GM23338 (cell line): Measurements from ENCODE around the gene HRH3.
A peak's percentile ranks its signal among the peaks of the same experiment; 100 is the strongest.

ENCODE experiments used
- CREB1 ChIP-seq: fragments of 250-450 bp; sonication (Bioruptor Pico); IDR thresholded peaks from 2 replicates; pipeline ENCODE4 v1.5.0; 2020; ENCODE audit warnings: low read depth, mild to moderate bottlenecking, moderate library complexity
- EZH2 ChIP-seq: fragments of 200-600 bp; sonication (generic); IDR thresholded peaks from one replicate; pipeline ENCODE4 v1.8.0; 2017; ENCODE audit warnings: antibody characterized with exemption, mild to moderate bottlenecking, low read depth; ENCODE audit not compliant: unreplicated experiment
- EZH2phosphoT487 ChIP-seq: fragments of 200-600 bp; sonication (generic); IDR thresholded peaks from one replicate; pipeline ENCODE4 v1.8.1; 2018; ENCODE audit warnings: antibody characterized with exemption; ENCODE audit not compliant: unreplicated experiment
- JUNB ChIP-seq: IDR thresholded peaks from one replicate; pipeline ENCODE4 v1.6.1; 2016; ENCODE audit warnings: antibody characterized with exemption; ENCODE audit not compliant: unreplicated experiment
- POLR2AphosphoS5 ChIP-seq: IDR thresholded peaks from 2 replicates; pipeline ENCODE4 v1.6.1; 2016; ENCODE audit warnings: antibody characterized with exemption, low read depth
- STAT1 ChIP-seq: IDR thresholded peaks from one replicate; pipeline ENCODE4 v1.6.1; 2016; ENCODE audit warnings: antibody characterized with exemption; ENCODE audit not compliant: unreplicated experiment
- ZNF114 ChIP-seq: fragments of 250-450 bp; sonication (Bioruptor Pico); IDR thresholded peaks from 2 replicates; pipeline ENCODE4 v1.5.0; 2020; ENCODE audit warnings: mild to moderate bottlenecking, moderate library complexity
- ZNF331 ChIP-seq: fragments of 250-450 bp; sonication (Bioruptor Pico); IDR thresholded peaks from 2 replicates; pipeline ENCODE4 v1.5.0; 2020; ENCODE audit warnings: low read depth, mild to moderate bottlenecking, moderate library complexity
- ZNF462 ChIP-seq: fragments of 250-450 bp; sonication (Bioruptor Pico); IDR thresholded peaks from 2 replicates; pipeline ENCODE4 v1.5.0; 2020; ENCODE audit warnings: mild to moderate bottlenecking, moderate library complexity
- TF ChIP-seq, protein P1 (sequence below), 2 experiments: fragments of 200-600 bp in 1 of 2; sonication (generic) in 1 of 2; conservative IDR thresholded peaks; 2 replicates each; pipeline versions ENCODE4 v1.5.1 to v1.6.1; 2016 to 2017; ENCODE audit warnings: antibody characterized with exemption in 2 of 2, low read depth in 2 of 2, mild to moderate bottlenecking in 2 of 2, moderate library complexity in 1 of 2
- TF ChIP-seq, protein P2 (sequence below): IDR thresholded peaks from one replicate; pipeline ENCODE4 v1.6.1; 2018; ENCODE audit warnings: antibody characterized with exemption; ENCODE audit not compliant: unreplicated experiment
- TF ChIP-seq, protein P3 (sequence below): IDR thresholded peaks from 2 replicates; pipeline ENCODE4 v1.6.1; 2016; ENCODE audit warnings: antibody characterized with exemption

DNA sequence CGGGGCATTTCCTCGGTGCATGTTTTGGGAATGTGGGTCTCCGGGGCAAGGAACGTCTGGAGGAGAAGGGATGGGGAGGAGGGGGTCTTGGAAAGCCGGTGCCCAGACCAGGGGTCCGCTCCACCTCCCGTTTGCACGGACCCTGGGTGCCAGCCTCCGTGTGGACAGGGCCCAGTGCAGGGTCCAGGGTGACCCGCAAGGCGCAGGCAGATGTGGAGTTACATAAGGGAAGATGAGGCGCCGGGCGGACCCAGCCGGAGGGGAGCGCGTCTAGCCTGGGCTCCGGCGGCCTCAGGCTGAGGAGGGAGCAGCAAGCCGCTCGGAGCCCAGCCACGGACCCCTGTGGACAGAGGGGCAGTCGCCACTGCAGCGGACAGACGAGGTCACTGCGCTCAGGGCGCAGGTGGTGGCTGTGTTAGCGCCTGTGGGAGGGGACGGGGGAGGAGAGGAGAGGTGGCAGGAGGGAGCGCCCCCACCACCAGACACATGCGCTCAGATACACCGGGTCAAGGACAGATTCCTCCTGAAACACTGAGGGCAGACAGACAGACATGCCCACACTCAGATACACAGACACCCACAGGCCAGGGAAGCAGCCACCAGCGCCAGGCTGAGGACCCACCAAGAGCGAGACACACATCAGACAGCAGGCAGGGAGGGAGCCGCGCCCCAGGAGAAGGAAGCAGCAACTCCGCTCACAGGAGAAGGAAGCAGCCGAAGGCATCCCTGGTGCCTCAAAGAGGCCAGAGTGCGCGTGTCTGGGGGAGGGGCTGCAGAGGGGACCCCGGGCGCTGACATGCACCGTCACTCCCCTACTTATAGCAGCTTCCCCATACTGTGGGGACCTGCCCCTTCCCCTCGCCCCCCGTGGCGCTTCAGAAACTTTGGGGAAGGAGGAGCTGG is 839 bp upstream of the HRH3 start:
- TF ChIP-seq, protein P1, sequence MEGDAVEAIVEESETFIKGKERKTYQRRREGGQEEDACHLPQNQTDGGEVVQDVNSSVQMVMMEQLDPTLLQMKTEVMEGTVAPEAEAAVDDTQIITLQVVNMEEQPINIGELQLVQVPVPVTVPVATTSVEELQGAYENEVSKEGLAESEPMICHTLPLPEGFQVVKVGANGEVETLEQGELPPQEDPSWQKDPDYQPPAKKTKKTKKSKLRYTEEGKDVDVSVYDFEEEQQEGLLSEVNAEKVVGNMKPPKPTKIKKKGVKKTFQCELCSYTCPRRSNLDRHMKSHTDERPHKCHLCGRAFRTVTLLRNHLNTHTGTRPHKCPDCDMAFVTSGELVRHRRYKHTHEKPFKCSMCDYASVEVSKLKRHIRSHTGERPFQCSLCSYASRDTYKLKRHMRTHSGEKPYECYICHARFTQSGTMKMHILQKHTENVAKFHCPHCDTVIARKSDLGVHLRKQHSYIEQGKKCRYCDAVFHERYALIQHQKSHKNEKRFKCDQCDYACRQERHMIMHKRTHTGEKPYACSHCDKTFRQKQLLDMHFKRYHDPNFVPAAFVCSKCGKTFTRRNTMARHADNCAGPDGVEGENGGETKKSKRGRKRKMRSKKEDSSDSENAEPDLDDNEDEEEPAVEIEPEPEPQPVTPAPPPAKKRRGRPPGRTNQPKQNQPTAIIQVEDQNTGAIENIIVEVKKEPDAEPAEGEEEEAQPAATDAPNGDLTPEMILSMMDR (conservative IDR thresholded peaks at IDR 0.05; ENCODE audit: low read depth in 2 of 2), result 0 out of 4 replicates have a peak, but pooled peaks of 1 of the 2 experiments have one; percentile 18
- TF ChIP-seq EZH2phosphoT487 (no peak), EZH2 (no peak), JUNB (no peak), POLR2AphosphoS5 (no peak), CREB1 (CRISPR knock-in tag) (no peak), ZNF331 (CRISPR knock-in tag) (no peak), STAT1 (no peak), ZNF114 (no peak), ZNF462 (CRISPR knock-in tag) (no peak)
- TF ChIP-seq, protein P2, sequence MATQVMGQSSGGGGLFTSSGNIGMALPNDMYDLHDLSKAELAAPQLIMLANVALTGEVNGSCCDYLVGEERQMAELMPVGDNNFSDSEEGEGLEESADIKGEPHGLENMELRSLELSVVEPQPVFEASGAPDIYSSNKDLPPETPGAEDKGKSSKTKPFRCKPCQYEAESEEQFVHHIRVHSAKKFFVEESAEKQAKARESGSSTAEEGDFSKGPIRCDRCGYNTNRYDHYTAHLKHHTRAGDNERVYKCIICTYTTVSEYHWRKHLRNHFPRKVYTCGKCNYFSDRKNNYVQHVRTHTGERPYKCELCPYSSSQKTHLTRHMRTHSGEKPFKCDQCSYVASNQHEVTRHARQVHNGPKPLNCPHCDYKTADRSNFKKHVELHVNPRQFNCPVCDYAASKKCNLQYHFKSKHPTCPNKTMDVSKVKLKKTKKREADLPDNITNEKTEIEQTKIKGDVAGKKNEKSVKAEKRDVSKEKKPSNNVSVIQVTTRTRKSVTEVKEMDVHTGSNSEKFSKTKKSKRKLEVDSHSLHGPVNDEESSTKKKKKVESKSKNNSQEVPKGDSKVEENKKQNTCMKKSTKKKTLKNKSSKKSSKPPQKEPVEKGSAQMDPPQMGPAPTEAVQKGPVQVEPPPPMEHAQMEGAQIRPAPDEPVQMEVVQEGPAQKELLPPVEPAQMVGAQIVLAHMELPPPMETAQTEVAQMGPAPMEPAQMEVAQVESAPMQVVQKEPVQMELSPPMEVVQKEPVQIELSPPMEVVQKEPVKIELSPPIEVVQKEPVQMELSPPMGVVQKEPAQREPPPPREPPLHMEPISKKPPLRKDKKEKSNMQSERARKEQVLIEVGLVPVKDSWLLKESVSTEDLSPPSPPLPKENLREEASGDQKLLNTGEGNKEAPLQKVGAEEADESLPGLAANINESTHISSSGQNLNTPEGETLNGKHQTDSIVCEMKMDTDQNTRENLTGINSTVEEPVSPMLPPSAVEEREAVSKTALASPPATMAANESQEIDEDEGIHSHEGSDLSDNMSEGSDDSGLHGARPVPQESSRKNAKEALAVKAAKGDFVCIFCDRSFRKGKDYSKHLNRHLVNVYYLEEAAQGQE, result peak; percentile 5
- TF ChIP-seq, protein P3, sequence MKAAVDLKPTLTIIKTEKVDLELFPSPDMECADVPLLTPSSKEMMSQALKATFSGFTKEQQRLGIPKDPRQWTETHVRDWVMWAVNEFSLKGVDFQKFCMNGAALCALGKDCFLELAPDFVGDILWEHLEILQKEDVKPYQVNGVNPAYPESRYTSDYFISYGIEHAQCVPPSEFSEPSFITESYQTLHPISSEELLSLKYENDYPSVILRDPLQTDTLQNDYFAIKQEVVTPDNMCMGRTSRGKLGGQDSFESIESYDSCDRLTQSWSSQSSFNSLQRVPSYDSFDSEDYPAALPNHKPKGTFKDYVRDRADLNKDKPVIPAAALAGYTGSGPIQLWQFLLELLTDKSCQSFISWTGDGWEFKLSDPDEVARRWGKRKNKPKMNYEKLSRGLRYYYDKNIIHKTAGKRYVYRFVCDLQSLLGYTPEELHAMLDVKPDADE, result no peak
